Panc1 (cell line): ENCODE measurements around the gene IL18RAP. TPM values are rescaled to one million over a fixed set of nuclear protein-coding genes. Genes with fewer than 3 reads are reported as not detected.

Experiments used
- ATAC-seq: fragments of 200-7000 bp; cut with Tn5 transposase; 2 replicates; pipeline ENCODE4 v1.9.1; 2020; ENCODE audit warnings: mild to moderate bottlenecking, moderate library complexity
- BruUV-seq: library from RNA; stranded (reverse); fragments of 400-500 nt; replicated peaks from 2 replicates; lab custom pipeline; 2021; lab: Mats Ljungman, UMichigan
- CTCF ChIA-PET: fragments of 300-600 bp; sonication (Branson Sonifier 250); formaldehyde crosslinking; loops from one replicate; lab custom pipeline; 2022; ENCODE audit warnings: antibody characterized with exemption; lab: Charles Lee
- POLR2A ChIA-PET: fragments of 300-600 bp; sonication (Branson Sonifier 250); formaldehyde crosslinking; loops from one replicate; lab custom pipeline; 2022; ENCODE audit warnings: antibody characterized with exemption; lab: Charles Lee
- DNase-seq: peaks from one replicate; pipeline ENCODE4 v3.0.0-alpha.2; 2010; ENCODE audit warnings: low read depth, low spot score
- H3K27ac ChIP-seq: 2 replicates; pipeline ENCODE4 v1.5.1; 2011; ENCODE audit warnings: mild to moderate bottlenecking, low read length, inconsistent platforms
- H3K27me3 ChIP-seq: fragments of 200-500 bp; sonication (Bioruptor generic); 2 replicates; pipeline ENCODE4 v1.6.0; 2014; ENCODE audit warnings: low read length, inconsistent platforms; ENCODE audit not compliant: control insufficient read depth, insufficient read depth
- H3K36me3 ChIP-seq: fragments of 200-500 bp; sonication (Bioruptor generic); 2 replicates; pipeline ENCODE4 v1.5.1; 2014; ENCODE audit warnings: inconsistent platforms, mild to moderate bottlenecking, low read length, moderate library complexity; ENCODE audit not compliant: control insufficient read depth, insufficient read depth
- H3K4me1 ChIP-seq: 2 replicates; pipeline ENCODE4 v1.5.1; 2011; ENCODE audit warnings: inconsistent platforms, mild to moderate bottlenecking, low read length, moderate library complexity; ENCODE audit not compliant: control insufficient read depth, insufficient read depth
- H3K4me3 ChIP-seq, 2 experiments: 2 replicates each; pipeline ENCODE4 v1.5.1; 2011 to 2012; ENCODE audit warnings: low read depth in 2 of 2, low read length in 2 of 2, mild to moderate bottlenecking in 2 of 2, inconsistent platforms in 1 of 2, moderate library complexity in 1 of 2
- H3K9me3 ChIP-seq: fragments of 200-500 bp; sonication (Bioruptor generic); 2 replicates; pipeline ENCODE4 v1.5.1; 2014; ENCODE audit warnings: low read depth, mild to moderate bottlenecking, inconsistent platforms, low read length, moderate library complexity; ENCODE audit not compliant: control insufficient read depth, insufficient read depth
- CTCF ChIP-seq: fragments of 450-650 bp; IDR thresholded peaks from 2 replicates; pipeline ENCODE4 v1.5.1; 2017; ENCODE audit warnings: mild to moderate bottlenecking
- POLR2AphosphoS5 ChIP-seq: IDR thresholded peaks from 2 replicates; pipeline ENCODE4 v1.6.1; 2012; ENCODE audit warnings: mild to moderate bottlenecking, low read depth, low read length, moderate library complexity
- REST ChIP-seq, 2 experiments: IDR thresholded peaks; 2 replicates each; pipeline ENCODE4 v1.6.1; 2011 to 2012; ENCODE audit warnings: low read depth in 2 of 2, control low read depth in 1 of 2, low read length in 1 of 2, mild to moderate bottlenecking in 1 of 2, moderate library complexity in 1 of 2; ENCODE audit not compliant: insufficient read depth in 1 of 2
- SIN3A ChIP-seq: IDR thresholded peaks from 2 replicates; pipeline ENCODE4 v1.6.1; 2012; ENCODE audit warnings: low read depth, mild to moderate bottlenecking, low read length, moderate library complexity, borderline replicate concordance; ENCODE audit not compliant: insufficient read depth
- TCF7L2 ChIP-seq: IDR thresholded peaks from 2 replicates; pipeline ENCODE4 v1.6.1; 2011; ENCODE audit warnings: mild to moderate bottlenecking, low read depth, low read length, inconsistent platforms
- in situ Hi-C: cut with HindIII; loops from 2 replicates; pipeline ENCODE4 v1.10.0; 2016; ENCODE audit warnings: low sequenced_read_pairs, low pct_unique_long_range_greater_than_20kb
- intact Hi-C: fragments of 100-400 bp; cut with micrococcal nuclease; formaldehyde crosslinking; loops from one replicate; pipeline ENCODE4 v1.10.0; 2022; ENCODE audit not compliant: unreplicated experiment
- total RNA-seq: library from RNA; stranded (reverse); gene quantifications from one replicate; pipeline ENCODE4 v1.2.1, GENCODE V29; 2021; ENCODE audit not compliant: unreplicated experiment

Gene IL18RAP
- total RNA-seq, 1 experiment from 2014 or later, result not detected

- BruUV-seq, result no TSS peak
Measured at GRCh38 chr2:102455061-102455670, 32.2 kb downstream of the IL18RAP start.

GRCh38 chr2:102460467-102460866 lies 37.5 kb downstream of the IL18RAP start:
- CTCF ChIA-PET, result interaction anchor here (0.7 kb wide), 2 partner anchors 81 to 317 kb away, joined by 3 to 4 read pairs; no protein-coding TSS in a partner anchor

More at GRCh38 chr2:102455061-102455670, 32.2 kb downstream of the IL18RAP start:
- in situ Hi-C loops (no loop called here), intact Hi-C loops (no loop called here)
- no peaks in the 10 kb centered on the region for H3K9me3 ChIP-seq
- CTCF ChIA-PET, result no interaction called here
- DNase-seq (no peak), ATAC-seq (no peak)
- H3K27ac ChIP-seq, result no peak overlapping the region
- no peaks in the 10 kb centered on the region for H3K36me3 ChIP-seq
- H3K4me1 ChIP-seq, result no peaks in the 10 kb centered on the region
- no peak overlapping the region for H3K4me3 ChIP-seq
- no peak for TF ChIP-seq SIN3A
- TF ChIP-seq TCF7L2, result no peak
- no peak for TF ChIP-seq REST (IDR thresholded peaks at IDR 0.05; ENCODE audit: insufficient read depth in 1 of 2, low read depth in 2 of 2, low read length in 1 of 2)
- TF ChIP-seq POLR2AphosphoS5, result no peak
- no peak for TF ChIP-seq CTCF
- H3K27me3 ChIP-seq, result peaks cover 2% of the 10 kb centered on the region; the same call in 1 of the 2 replicates
- POLR2A ChIA-PET, result no interaction called here

More at GRCh38 chr2:102460467-102460866, 37.5 kb downstream of the IL18RAP start:
- ATAC-seq, result no peak
- DNase-seq, result no peak
- Histone ChIP-seq H3K36me3 (no peaks in the 10 kb centered on the region), H3K4me1 (no peaks in the 10 kb centered on the region), H3K9me3 (no peaks in the 10 kb centered on the region), H3K27ac (no peak overlapping the region), H3K4me3 (no peak overlapping the region), H3K27me3 (no peaks in the 10 kb centered on the region; the same call in 1 of the 2 replicates)
- BruUV-seq, result no TSS peak
- POLR2A ChIA-PET, result no interaction called here
- TF ChIP-seq POLR2AphosphoS5 (no peak), CTCF (peak; percentile 7; the same call in 1 of the 2 replicates)
- intact Hi-C loops (no loop called here), in situ Hi-C loops (no loop called here)
